Skeletal muscle satellite cell (primary cell): ENCODE measurements around the gene UBL5.

ENCODE experiments used
- H3K27me3 ChIP-seq: 2 replicates; pipeline ENCODE4 v1.7.0; 2013; ENCODE audit warnings: low read length; ENCODE audit not compliant: control insufficient read depth, insufficient read depth
- H3K36me3 ChIP-seq: 2 replicates; pipeline ENCODE4 v1.7.0; 2013; ENCODE audit warnings: mild to moderate bottlenecking, control low read depth, low read length; ENCODE audit not compliant: insufficient read depth
- H3K4me1 ChIP-seq: 2 replicates; pipeline ENCODE4 v1.7.0; 2013; ENCODE audit warnings: low read length; ENCODE audit not compliant: control insufficient read depth, insufficient read depth
- H3K4me2 ChIP-seq: 2 replicates; pipeline ENCODE4 v1.7.0; 2013; ENCODE audit warnings: mild to moderate bottlenecking, low read length
- H3K4me3 ChIP-seq: 2 replicates; pipeline ENCODE4 v1.7.0; 2013; ENCODE audit warnings: low read length
- H3K9ac ChIP-seq: 2 replicates; pipeline ENCODE4 v1.7.0; 2013; ENCODE audit warnings: mild to moderate bottlenecking, low read depth, low read length, moderate library complexity
- H3K9me3 ChIP-seq: replicated peaks from 2 replicates; pipeline ENCODE4 v1.7.0; 2013; ENCODE audit warnings: mild to moderate bottlenecking, control low read depth, low read length

The UBL5 gene

DNA sequence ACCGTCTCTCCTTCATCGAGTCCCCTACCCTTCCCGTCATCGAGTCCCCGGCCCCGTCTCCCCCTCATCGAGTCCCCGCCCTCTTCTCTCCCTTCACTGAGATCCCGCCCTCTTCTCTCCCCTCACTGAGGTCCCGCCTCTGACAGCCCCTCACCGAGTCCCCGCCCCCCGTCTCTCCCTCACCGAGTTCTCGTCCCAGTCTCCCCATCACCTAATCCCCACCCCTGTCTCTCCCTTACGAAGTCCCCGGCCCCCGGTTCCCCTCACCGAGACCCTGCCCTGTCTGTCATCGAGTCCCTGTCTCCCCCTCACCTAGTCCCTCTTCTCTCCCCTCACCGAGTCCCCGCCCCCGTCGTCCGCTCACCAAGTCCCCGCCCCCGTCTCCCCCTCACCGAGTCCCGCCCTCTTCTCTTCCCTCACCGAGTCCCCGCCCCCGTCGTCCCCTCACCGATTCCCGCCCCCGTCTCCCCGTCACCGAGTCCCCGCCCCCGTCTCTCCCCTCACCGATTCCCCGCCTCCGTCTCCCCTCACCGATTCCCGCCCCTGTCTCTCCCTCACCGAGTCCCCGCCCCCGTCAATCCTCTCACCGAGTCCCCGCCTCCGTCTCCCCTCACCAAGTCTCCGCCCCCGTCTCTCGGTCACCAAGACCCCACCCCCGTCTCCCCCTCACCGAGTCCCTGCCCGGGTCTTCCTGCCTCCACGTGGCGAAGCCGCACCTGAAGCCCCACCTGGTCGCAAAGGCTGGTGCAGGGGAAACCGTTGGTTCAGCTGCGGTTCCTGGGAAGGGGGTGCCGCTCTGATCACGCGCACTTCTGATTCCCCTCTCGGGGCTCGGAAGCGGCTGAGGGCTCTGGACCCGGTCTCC is 35.3 kb upstream of the UBL5 start:
- Histone ChIP-seq H3K36me3 (no peaks in the 10 kb centered on the region), H3K4me3 (peak overlapping the region; percentile 83), H3K4me1 (peaks cover 4% of the 10 kb centered on the region), H3K9ac (peak overlapping the region; percentile 74), H3K27me3 (no peaks in the 10 kb centered on the region), H3K9me3 (no peaks in the 10 kb centered on the region), H3K4me2 (peak overlapping the region; percentile 91)

- Histone ChIP-seq H3K27me3 (no peaks in the 10 kb centered on the region), H3K9ac (peak overlapping the region; percentile 74), H3K9me3 (no peaks in the 10 kb centered on the region), H3K4me1 (peaks cover under 1% of the 10 kb centered on the region), H3K4me2 (peak overlapping the region; percentile 91), H3K36me3 (no peaks in the 10 kb centered on the region), H3K4me3 (peak overlapping the region; percentile 83)
Measured at GRCh38 chr19:9793071-9793591, 34.6 kb upstream of the UBL5 start.

DNA sequence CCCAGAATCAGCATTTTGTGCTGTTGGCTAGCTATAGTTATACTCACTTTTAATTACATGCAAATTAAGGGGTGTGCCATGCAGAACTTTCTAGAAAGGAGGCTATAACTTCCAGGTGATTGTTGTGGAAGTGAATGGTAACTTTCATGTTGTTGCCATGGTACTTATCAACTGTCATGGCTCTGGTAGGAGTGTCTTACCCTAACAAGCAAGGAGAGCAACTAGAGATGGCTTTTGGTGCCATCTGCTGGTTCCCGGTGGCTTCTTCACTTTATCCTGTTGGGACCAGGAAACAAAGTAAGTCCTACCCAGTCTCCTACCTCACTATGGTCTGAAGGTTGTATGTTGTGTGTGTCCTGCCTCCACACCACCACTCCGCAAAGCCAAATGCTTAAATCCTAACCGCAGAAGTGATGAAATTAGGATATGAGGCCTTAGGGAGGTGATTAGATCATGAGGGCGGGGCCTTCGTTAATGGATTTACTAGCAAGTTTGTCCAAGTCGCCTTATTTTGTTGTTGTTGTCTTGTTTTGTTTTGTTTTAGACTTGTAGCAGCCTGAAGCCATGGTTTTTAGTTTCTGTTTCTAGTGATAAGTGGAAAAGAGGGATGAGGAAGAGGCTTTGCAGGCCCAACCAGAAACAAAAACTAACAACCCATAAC is 31.5 kb upstream of the UBL5 start:
- Histone ChIP-seq H3K4me3 (no peak overlapping the region), H3K4me1 (no peaks in the 10 kb centered on the region), H3K9me3 (no peaks in the 10 kb centered on the region), H3K27me3 (no peaks in the 10 kb centered on the region), H3K9ac (no peak overlapping the region), H3K4me2 (no peak overlapping the region), H3K36me3 (no peaks in the 10 kb centered on the region)

- H3K4me2 ChIP-seq: no peak overlapping the region
- H3K27me3 ChIP-seq: no peaks in the 10 kb centered on the region
- H3K36me3 ChIP-seq: no peaks in the 10 kb centered on the region
- no peak overlapping the region for H3K4me3 ChIP-seq
- H3K4me1 ChIP-seq: no peaks in the 10 kb centered on the region
- H3K9me3 ChIP-seq: no peaks in the 10 kb centered on the region
- H3K9ac ChIP-seq: no peak overlapping the region
Measured at GRCh38 chr19:9797871-9798270, 29.8 kb upstream of the UBL5 start.

- Histone ChIP-seq H3K4me3 (no peak overlapping the region), H3K36me3 (peaks cover 7% of the 10 kb centered on the region), H3K9ac (no peak overlapping the region), H3K4me2 (no peak overlapping the region), H3K4me1 (no peaks in the 10 kb centered on the region), H3K9me3 (no peaks in the 10 kb centered on the region), H3K27me3 (no peaks in the 10 kb centered on the region)
Measured at GRCh38 chr19:9799162-9799561, 28.6 kb upstream of the UBL5 start.

DNA sequence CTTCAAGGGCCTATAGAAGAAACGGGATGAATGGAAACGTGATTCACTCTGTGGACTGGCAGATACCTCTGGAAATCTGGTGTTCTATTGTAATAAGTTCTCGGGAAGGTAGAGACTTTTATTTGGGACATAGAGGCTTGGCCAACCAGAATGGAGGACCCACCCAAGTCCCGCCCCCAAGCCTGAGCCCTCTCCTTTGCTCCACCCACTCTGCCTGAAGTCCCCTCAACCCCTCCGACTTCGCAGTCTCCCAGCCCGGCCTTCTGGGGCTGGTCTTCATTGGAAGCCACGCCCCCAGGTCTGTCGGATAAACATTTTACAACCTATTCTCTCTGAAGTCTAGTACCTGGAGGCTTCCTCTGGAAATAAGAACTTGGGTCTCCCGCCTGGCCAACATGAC is 25.7 kb upstream of the UBL5 start:
- H3K4me1 ChIP-seq: no peaks in the 10 kb centered on the region
- no peak overlapping the region for H3K4me2 ChIP-seq
- H3K27me3 ChIP-seq: no peaks in the 10 kb centered on the region
- H3K36me3 ChIP-seq: peaks cover 21% of the 10 kb centered on the region
- no peaks in the 10 kb centered on the region for H3K9me3 ChIP-seq
- H3K4me3 ChIP-seq: no peak overlapping the region
- H3K9ac ChIP-seq: no peak overlapping the region

DNA sequence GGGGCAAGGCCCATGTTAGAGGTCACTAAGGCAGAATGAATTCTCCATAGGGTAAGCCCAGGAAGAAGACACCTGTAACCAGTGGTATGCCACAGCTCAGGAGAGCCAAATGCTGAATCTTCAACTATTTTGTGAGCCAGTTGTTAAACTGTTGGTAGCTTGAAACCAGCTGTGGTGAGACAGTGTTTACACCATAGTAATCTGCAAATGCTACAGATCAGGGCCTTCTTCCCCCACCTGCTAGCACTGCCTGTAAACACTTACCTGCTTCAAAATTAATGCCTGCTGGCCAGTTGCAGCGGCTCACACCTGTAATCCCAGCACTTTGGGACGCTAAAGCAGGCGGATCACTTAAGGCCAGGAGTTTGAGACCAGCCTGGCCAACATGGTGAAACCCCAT is 20.9 kb upstream of the UBL5 start:
- Histone ChIP-seq H3K9ac (no peak overlapping the region), H3K9me3 (no peaks in the 10 kb centered on the region), H3K4me2 (no peak overlapping the region), H3K4me3 (no peak overlapping the region), H3K27me3 (no peaks in the 10 kb centered on the region), H3K4me1 (no peaks in the 10 kb centered on the region), H3K36me3 (peaks cover 48% of the 10 kb centered on the region)

DNA sequence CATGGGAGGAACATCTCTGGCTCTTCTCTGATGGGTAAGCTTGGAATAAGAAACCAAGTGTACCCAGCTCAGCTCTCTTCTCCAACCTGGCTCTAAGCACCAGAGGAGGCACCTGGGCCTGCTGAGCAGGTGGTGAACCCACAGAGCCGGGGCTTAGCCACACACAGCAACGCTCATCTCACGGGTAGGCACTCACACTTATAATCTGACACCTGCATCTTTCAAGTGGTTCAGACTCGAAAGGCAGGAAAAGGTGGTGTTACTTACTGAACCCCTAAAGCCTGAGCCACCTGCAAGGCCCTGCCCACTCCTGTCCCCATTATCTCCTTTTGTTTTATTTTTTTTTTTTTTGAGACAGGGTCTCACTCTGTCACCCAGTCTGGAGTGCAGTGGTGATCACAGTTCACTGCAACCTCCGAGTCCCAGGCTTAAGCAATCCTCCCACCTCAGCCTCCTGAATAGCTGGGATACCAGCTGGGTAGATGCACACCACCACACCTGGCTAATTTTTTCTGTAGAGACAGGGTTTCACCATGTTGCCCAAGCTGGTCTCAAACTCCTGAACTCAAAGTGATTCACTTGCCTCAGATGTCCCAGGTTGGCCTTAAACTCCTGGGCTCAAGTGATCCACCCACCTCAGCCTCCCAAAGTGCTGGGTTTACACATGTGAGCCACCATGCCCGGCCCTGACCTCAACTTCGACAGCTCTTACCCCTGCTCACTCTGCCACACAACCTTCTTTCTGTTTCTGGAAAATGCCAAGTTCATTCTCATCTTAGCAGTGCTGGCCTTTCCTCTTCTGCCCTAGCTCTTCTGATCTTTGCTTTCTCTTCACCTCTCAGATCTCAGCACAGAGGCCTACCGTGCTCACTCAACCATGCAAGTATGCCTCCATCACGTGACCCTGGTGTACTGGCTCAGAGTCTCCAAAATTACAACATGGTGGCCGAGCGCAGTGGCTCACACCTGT is 18.6 kb upstream of the UBL5 start:
- Histone ChIP-seq H3K4me1 (no peaks in the 10 kb centered on the region), H3K4me2 (no peak overlapping the region), H3K9me3 (no peaks in the 10 kb centered on the region), H3K36me3 (peaks cover 45% of the 10 kb centered on the region), H3K4me3 (no peak overlapping the region), H3K9ac (no peak overlapping the region), H3K27me3 (no peaks in the 10 kb centered on the region)

DNA sequence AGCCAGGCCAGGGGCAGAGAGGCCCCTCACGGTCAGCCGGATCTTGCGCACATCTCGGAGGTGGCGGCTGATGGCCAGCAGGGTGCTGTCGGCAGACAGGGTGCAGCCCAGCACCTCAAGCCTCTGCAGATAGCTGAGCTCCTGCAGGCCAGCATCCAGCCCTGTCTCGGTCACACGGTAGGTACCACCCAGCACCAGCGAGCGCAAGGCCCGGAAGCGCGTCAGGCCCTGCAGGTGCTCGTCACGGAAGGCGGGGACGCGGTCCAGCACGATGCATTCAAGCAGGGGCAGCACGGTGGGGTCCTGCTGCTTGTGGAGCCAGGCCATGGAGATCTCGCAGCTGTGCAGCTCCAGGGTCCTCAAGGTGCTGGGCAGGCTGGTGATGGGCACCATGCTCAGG is 16.6 kb upstream of the UBL5 start:
- no peak overlapping the region for H3K9ac ChIP-seq
- H3K4me3 ChIP-seq: no peak overlapping the region
- peaks cover 37% of the 10 kb centered on the region for H3K36me3 ChIP-seq

GRCh38 chr19:9818175-9818733 is 9.5 kb upstream of the UBL5 start:
- peaks cover 19% of the 10 kb centered on the region for H3K4me1 ChIP-seq
- peak overlapping the region; percentile 98 for H3K9ac ChIP-seq
- H3K4me3 ChIP-seq: peak overlapping the region; percentile 100
- no peaks in the 10 kb centered on the region for H3K27me3 ChIP-seq
- H3K36me3 ChIP-seq: peaks cover 3% of the 10 kb centered on the region
- peak overlapping the region; percentile 96 for H3K4me2 ChIP-seq
- no peaks in the 10 kb centered on the region for H3K9me3 ChIP-seq

More for the DNA sequence above, 16.6 kb upstream of the UBL5 start:
- Histone ChIP-seq H3K4me1 (no peaks in the 10 kb centered on the region), H3K27me3 (no peaks in the 10 kb centered on the region), H3K4me2 (no peak overlapping the region), H3K9me3 (no peaks in the 10 kb centered on the region)
